Activated CD8-positive, alpha-beta T cell treated with anti-CD3 and anti-CD28 coated beads for 36 hours (primary cell): ENCODE measurements around the gene UBE4B. TPM values are rescaled to one million over a fixed set of nuclear protein-coding genes. Genes with fewer than 3 reads are reported as not detected.

ENCODE experiments used
- ATAC-seq: fragments of 200-7000 bp; cut with Tn5 transposase; one replicate; pipeline ENCODE4 v1.10.0; 2021; ENCODE audit warnings: mild to moderate bottlenecking, moderate library complexity
- CTCF ChIA-PET: fragments of 350-600 bp; sonication (Branson Sonifier 250); formaldehyde crosslinking; loops from one replicate; lab custom pipeline; 2021; ENCODE audit warnings: antibody characterized with exemption; lab: Charles Lee
- POLR2A ChIA-PET: fragments of 350-600 bp; sonication (Branson Sonifier 250); formaldehyde crosslinking; loops from one replicate; lab custom pipeline; 2021; ENCODE audit warnings: antibody characterized with exemption; lab: Charles Lee
- DNase-seq: peaks from one replicate; pipeline ENCODE4 v3.0.0-alpha.2; 2020
- H3K27ac Mint-ChIP-seq: one replicate; pipeline ENCODE4 v1.8.0; 2021; ENCODE audit warnings: mild to moderate bottlenecking, mixed read lengths
- H3K27me3 Mint-ChIP-seq: one replicate; pipeline ENCODE4 v1.8.0; 2021; ENCODE audit warnings: mixed read lengths
- H3K36me3 Mint-ChIP-seq: one replicate; pipeline ENCODE4 v1.8.0; 2021; ENCODE audit warnings: low read depth, mixed read lengths
- H3K4me1 Mint-ChIP-seq: one replicate; pipeline ENCODE4 v1.8.0; 2021; ENCODE audit warnings: low read depth, mixed read lengths
- H3K4me3 Mint-ChIP-seq: one replicate; pipeline ENCODE4 v1.8.0; 2021; ENCODE audit warnings: mild to moderate bottlenecking, moderate library complexity, mixed read lengths
- H3K9me3 Mint-ChIP-seq: one replicate; pipeline ENCODE4 v1.8.0; 2021; ENCODE audit warnings: mixed read lengths
- intact Hi-C: fragments of 100-400 bp; cut with micrococcal nuclease; formaldehyde crosslinking; loops from one replicate; pipeline ENCODE4 v1.10.0; 2022
- total RNA-seq, 2 experiments: library from RNA; stranded (reverse); gene quantifications; one replicate each; pipeline ENCODE4 v1.2.3, GENCODE V29; 2021
- TF ChIP-seq, protein P1 (sequence below): fragments of 200-600 bp; IDR thresholded peaks from one replicate; pipeline ENCODE4 v1.8.0; 2022; ENCODE audit warnings: antibody characterized with exemption, mild to moderate bottlenecking

Gene UBE4B
- total RNA-seq, 2 experiments from 2014 or later: 21.0 to 26.2 TPM

DNA sequence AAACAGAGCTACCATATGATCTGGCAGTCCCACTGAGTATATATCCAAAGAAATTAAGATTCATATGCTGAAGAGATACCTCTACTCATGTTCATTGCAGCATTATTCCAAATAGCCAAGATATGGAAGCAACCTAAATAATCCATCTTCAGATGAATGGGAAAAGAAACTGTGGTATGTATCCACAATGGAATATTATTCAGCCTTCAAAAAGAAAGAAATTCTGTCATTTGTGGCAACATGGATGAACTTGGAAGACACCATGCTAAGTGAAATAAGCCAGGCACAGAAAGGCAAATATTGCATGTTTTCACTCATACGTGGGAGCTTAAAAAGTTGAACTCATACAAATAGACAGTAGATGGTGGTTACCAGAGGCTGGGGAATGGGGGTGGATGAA lies 47.8 kb downstream of the UBE4B start:
- ChIA-PET CTCF (no interaction called here), POLR2A (no interaction called here)
- intact Hi-C loops: no loop called here
- Mint-ChIP-seq H3K36me3 (peaks cover 11% of the 10 kb centered on the region), H3K9me3 (no peaks in the 10 kb centered on the region), H3K27ac (no peak overlapping the region), H3K27me3 (no peaks in the 10 kb centered on the region), H3K4me3 (no peak overlapping the region), H3K4me1 (peaks cover 5% of the 10 kb centered on the region)
- no peak for DNase-seq
- no peak for ATAC-seq
- TF ChIP-seq, protein P1, sequence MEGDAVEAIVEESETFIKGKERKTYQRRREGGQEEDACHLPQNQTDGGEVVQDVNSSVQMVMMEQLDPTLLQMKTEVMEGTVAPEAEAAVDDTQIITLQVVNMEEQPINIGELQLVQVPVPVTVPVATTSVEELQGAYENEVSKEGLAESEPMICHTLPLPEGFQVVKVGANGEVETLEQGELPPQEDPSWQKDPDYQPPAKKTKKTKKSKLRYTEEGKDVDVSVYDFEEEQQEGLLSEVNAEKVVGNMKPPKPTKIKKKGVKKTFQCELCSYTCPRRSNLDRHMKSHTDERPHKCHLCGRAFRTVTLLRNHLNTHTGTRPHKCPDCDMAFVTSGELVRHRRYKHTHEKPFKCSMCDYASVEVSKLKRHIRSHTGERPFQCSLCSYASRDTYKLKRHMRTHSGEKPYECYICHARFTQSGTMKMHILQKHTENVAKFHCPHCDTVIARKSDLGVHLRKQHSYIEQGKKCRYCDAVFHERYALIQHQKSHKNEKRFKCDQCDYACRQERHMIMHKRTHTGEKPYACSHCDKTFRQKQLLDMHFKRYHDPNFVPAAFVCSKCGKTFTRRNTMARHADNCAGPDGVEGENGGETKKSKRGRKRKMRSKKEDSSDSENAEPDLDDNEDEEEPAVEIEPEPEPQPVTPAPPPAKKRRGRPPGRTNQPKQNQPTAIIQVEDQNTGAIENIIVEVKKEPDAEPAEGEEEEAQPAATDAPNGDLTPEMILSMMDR: no peak

DNA sequence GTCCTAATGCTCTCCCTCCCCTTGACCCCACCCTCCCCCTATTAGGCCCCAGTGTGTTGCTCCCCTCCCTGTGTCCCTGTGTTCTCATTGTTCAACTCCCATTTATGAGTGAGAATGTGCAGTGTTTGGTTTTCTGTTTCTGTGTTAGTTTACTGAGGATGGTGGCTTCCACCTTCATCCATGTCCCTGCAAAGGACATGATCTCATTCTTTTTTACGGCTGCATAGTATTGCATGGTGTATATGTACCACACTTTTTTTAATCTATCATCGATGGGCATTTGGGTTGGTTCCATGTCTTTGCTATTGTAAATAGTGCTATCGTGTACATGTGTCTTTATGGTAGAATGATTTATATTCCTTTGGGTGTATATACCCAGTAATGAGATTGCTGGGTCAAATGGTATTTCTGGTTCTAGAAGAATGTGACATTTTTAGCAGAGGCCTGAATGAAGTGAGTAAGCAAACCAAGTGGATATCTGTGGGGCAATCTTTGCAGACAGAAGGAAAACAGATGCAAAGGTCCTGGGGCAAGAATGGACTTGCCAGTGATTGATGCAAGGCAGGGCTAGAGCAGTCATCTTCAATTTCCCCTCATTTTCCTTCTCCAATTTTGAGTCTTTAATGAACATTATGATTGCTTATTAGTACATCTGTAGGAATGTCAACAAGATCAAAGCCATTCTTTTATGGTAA lies 50.2 kb downstream of the UBE4B start:
- H3K9me3 Mint-ChIP-seq: no peaks in the 10 kb centered on the region
- H3K27me3 Mint-ChIP-seq: no peaks in the 10 kb centered on the region
- ChIA-PET POLR2A (no interaction called here), CTCF (no interaction called here)
- TF ChIP-seq, protein P1: no peak
- peaks cover 10% of the 10 kb centered on the region for H3K36me3 Mint-ChIP-seq
- no peak overlapping the region for H3K4me3 Mint-ChIP-seq
- no peak for DNase-seq
- peaks cover 5% of the 10 kb centered on the region for H3K4me1 Mint-ChIP-seq
- intact Hi-C loops: no loop called here
- H3K27ac Mint-ChIP-seq: no peak overlapping the region
- no peak for ATAC-seq

DNA sequence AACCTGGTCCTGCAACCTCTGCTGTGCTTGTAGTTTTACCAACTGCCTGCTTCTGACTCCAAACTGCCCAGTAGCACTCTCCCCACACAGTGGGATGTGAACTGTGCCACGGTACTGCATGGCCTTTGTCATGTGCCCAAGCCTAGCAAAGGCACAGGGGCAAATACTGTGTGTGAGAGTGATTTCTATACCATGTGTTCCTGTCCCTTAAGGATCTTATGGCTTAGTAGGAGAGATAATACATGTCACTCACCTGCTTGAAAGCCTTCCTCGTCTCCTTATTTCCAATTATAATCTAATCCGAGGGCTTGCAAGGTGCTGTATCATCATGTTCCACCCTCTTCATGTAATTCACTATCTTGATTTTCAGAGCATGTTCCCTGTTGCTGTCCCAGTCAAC lies 51.3 kb downstream of the UBE4B start:
- H3K27ac Mint-ChIP-seq: no peak overlapping the region
- H3K4me1 Mint-ChIP-seq: peaks cover 5% of the 10 kb centered on the region
- intact Hi-C loops: no loop called here
- ChIA-PET POLR2A (no interaction called here), CTCF (no interaction called here)
- TF ChIP-seq, protein P1: no peak
- H3K9me3 Mint-ChIP-seq: no peaks in the 10 kb centered on the region
- H3K36me3 Mint-ChIP-seq: peaks cover 10% of the 10 kb centered on the region
- no peak for ATAC-seq
- DNase-seq: no peak
- H3K4me3 Mint-ChIP-seq: no peak overlapping the region
- no peaks in the 10 kb centered on the region for H3K27me3 Mint-ChIP-seq

DNA sequence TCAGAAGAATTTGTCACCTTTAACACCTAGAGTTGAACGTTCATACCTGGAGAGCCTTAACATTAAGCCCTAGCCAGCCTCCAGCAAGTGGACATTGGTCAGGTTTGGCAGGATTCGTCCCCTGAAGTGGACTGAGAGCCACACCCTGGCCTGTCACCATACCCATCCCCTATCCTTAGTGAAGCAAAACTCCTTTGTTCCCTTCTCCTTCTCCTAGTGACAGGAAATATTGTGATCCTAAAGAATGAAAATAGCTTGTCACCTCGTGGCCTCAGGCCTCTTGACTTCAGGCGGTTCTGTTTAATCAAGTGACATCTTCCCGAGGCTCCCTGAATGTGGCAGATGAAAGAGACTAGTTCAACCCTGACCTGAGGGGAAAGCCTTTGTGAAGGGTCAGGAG lies 52.3 kb downstream of the UBE4B start:
- Mint-ChIP-seq H3K4me3 (no peak overlapping the region), H3K27me3 (no peaks in the 10 kb centered on the region), H3K9me3 (no peaks in the 10 kb centered on the region), H3K4me1 (peaks cover 5% of the 10 kb centered on the region), H3K36me3 (peaks cover 7% of the 10 kb centered on the region), H3K27ac (no peak overlapping the region)
- intact Hi-C loops: no loop called here
- TF ChIP-seq, protein P1: no peak
- ChIA-PET CTCF (no interaction called here), POLR2A (interaction anchor here (0.6 kb wide), 1 partner anchor 9 kb away, joined by 4 read pairs; no protein-coding TSS in a partner anchor)
- ATAC-seq (no peak), DNase-seq (no peak)

DNA sequence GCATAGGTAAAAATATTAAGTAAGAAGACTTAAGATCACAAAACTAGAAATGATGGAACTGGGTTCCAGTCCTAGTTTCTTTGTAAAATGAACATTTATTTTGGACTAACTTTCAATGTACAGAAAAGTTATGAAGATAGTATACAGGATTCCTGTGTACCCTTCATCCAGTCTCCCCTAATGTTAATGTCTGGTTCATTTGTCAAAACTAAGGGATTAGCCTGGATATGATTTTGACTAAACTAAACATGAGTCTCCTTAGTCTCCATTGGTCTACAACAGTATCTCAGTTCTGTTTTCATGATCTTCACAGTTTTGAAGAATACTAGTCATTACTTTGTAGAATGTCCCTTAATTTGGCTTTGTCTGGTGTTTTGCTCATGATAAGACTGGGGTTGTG lies 54.5 kb downstream of the UBE4B start:
- ChIA-PET POLR2A (no interaction called here), CTCF (no interaction called here)
- intact Hi-C loops: no loop called here
- no peaks in the 10 kb centered on the region for H3K9me3 Mint-ChIP-seq
- H3K27ac Mint-ChIP-seq: no peak overlapping the region
- H3K27me3 Mint-ChIP-seq: no peaks in the 10 kb centered on the region
- H3K4me1 Mint-ChIP-seq: peaks cover 8% of the 10 kb centered on the region
- H3K36me3 Mint-ChIP-seq: peaks cover 2% of the 10 kb centered on the region
- TF ChIP-seq, protein P1: no peak
- ATAC-seq (no peak), DNase-seq (no peak)
- H3K4me3 Mint-ChIP-seq: no peak overlapping the region
